ENCODE results near the gene TNFRSF13B.
"Not testable (repeated sequence)": the region's sequence is repeated elsewhere in the genome, so short reads cannot be mapped to it uniquely, and the experiment has no call there.

The TNFRSF13B gene

DNA sequence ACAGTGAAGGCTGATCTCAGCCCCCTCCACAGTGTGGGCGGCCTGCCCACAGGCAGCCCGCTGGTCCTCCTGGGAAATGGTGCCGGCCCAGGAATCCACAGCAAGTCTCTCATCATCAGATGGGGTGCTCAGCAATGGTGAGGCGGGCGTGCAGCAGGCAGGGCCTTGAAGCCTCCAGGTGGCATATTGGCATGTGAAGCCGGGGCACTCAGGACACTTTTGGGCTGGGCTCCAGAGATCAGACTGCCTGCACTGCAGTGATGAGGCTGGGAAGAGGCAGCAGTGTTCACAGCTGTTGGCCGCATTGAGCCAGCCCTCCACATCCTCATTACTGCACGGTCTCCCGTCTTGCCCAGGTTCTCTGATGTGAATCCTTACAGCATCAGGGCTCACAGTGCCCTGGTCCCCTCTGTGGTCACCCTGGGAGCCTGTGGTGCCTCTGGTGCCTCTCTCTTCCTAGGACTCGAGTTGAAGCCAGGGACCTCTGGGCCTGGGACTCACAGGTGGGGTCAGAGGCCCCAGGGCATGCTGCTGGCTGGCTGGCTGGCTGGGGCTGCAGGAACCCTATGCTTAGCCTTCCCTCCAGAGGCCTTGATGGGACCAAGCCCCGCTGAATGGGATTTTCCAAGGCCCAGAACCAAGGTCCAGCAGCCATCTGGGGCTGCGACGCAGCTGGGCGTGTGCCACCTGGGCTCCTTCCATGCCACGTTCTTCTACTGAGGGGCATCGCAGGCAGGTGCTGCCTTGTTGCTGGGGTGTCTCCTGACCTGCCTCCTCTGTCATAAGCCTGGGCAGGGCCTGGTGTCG lies 48.6 kb downstream of the TNFRSF13B start:
- no peak overlapping the region for H3K27ac Mint-ChIP-seq

DNA sequence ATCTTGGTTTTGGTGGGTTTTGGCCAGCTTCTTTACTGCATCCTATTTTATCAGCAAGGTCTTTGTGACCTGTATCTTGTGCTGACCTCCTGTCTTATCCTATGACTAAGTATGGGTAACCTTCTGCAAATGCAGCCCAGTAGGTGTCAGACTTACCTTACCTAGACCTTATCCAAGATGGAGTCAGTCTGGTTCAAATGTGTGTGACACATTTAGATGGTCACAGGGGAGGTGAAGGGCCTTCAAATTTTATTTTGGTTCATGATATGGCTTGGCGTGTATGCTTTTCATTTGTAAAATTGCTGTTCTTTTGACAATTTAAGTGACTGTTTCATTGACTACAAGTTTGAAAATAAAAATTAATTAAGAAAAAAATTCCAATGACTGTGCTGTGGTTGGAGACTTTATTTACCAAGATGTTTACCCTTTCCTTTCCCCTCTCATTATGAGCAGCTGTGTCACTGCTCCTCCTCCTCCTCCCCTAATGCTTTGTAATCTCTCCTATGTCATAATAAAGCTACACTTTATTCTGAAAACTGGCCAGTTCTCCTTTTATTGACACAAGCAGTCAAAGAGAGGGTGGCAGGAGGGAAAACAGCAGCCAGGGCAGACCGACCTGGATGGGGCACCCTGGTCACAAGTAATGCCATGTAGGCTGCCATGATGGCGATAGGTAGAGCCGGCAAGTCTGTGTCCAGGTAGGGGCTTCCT lies 49.4 kb downstream of the TNFRSF13B start:
- Mint-ChIP-seq H3K27me3 (ENCODE audit: low read depth) (peaks cover 14% of the 10 kb centered on the region), H3K27ac (no peak overlapping the region)

More for the DNA sequence above, 48.6 kb downstream of the TNFRSF13B start:
- Mint-ChIP-seq H3K36me3 (ENCODE audit: low read depth) (no peaks in the 10 kb centered on the region), H3K4me3 (no peak overlapping the region), H3K27me3 (ENCODE audit: low read depth) (peaks cover 14% of the 10 kb centered on the region), H3K4me1 (peaks cover 6% of the 10 kb centered on the region), H3K9me3 (no peaks in the 10 kb centered on the region)
- TF ChIP-seq, protein P1, sequence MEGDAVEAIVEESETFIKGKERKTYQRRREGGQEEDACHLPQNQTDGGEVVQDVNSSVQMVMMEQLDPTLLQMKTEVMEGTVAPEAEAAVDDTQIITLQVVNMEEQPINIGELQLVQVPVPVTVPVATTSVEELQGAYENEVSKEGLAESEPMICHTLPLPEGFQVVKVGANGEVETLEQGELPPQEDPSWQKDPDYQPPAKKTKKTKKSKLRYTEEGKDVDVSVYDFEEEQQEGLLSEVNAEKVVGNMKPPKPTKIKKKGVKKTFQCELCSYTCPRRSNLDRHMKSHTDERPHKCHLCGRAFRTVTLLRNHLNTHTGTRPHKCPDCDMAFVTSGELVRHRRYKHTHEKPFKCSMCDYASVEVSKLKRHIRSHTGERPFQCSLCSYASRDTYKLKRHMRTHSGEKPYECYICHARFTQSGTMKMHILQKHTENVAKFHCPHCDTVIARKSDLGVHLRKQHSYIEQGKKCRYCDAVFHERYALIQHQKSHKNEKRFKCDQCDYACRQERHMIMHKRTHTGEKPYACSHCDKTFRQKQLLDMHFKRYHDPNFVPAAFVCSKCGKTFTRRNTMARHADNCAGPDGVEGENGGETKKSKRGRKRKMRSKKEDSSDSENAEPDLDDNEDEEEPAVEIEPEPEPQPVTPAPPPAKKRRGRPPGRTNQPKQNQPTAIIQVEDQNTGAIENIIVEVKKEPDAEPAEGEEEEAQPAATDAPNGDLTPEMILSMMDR (IDR thresholded peaks at IDR 0.05; ENCODE audit: unreplicated experiment in 3 of 3), result no peak

GRCh38 chr17:16921451-16921850 lies 50.5 kb downstream of the TNFRSF13B start:
- not testable (repeated sequence) for H3K27ac Mint-ChIP-seq; H3K9me3 Mint-ChIP-seq; H3K4me3 Mint-ChIP-seq; H3K36me3 Mint-ChIP-seq (ENCODE audit: low read depth)
- Mint-ChIP-seq H3K27me3 (ENCODE audit: low read depth) (peaks cover 14% of the 10 kb centered on the region), H3K4me1 (peaks cover 14% of the 10 kb centered on the region)

More for the DNA sequence above, 49.4 kb downstream of the TNFRSF13B start:
- no peaks in the 10 kb centered on the region for H3K9me3 Mint-ChIP-seq
- H3K4me1 Mint-ChIP-seq, result peaks cover 12% of the 10 kb centered on the region
- no peak overlapping the region for H3K4me3 Mint-ChIP-seq
- TF ChIP-seq, protein P1 (IDR thresholded peaks at IDR 0.05; ENCODE audit: unreplicated experiment in 3 of 3), result no peak
- H3K36me3 Mint-ChIP-seq (ENCODE audit: low read depth), result no peaks in the 10 kb centered on the region

GRCh38 chr17:16920628-16921020 lies 51.3 kb downstream of the TNFRSF13B start:
- TF ChIP-seq, protein P1 (IDR thresholded peaks at IDR 0.05; ENCODE audit: unreplicated experiment in 3 of 3), result no peak
- no peaks in the 10 kb centered on the region for H3K36me3 Mint-ChIP-seq (ENCODE audit: low read depth)
- H3K4me3 Mint-ChIP-seq, result no peak overlapping the region
- no peaks in the 10 kb centered on the region for H3K9me3 Mint-ChIP-seq
- no peak overlapping the region for H3K27ac Mint-ChIP-seq
- peaks cover 16% of the 10 kb centered on the region for H3K27me3 Mint-ChIP-seq (ENCODE audit: low read depth)
- peaks cover 14% of the 10 kb centered on the region for H3K4me1 Mint-ChIP-seq

DNA sequence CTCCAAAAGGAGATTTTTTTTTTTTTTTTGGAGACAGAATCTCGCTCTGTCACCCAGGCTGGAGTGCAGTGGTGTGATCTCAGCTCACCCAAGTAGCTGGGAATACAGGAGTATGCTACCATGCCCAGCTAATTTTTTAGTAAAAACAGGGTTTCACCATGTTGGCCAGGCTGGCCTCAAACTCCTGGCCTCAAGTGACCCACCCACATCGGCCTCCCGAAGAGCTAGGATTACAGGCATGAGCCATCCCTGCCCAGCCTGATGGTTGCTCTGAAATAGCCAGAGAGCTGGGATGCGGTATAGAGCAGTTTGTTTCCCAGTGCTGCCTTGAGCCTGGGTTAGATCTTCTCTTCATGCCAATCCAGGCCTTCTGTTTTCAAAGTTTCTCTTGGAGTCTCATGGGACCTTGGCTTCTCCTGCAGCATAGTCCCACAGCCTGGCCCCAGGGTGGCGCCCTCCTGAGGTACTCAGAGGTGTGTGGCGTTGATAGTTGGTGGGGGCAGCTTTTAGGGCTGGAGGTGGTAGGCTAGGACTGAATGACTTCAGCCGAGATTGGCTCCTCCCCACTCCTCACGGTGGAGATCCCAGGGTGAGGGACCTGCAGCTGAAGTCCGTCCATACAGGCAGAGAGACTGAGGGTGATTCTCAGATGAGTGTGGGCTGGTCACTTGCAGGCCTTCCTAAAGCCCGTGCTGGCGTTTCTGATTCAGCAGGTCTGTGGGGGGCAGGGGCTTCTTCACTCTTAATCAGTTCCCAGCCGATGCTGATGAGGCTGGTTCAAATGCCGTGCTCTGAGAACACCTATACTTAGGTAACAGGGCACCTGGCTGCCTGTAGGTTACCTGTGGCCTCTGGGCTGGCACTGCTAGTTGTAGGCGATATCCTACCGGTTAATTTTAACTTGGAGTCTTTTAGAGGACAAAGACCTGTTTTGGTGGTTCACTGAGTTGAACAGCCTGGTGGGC lies 52.0 kb downstream of the TNFRSF13B start:
- peaks cover 14% of the 10 kb centered on the region for H3K4me1 Mint-ChIP-seq
- H3K36me3 Mint-ChIP-seq (ENCODE audit: low read depth), result no peaks in the 10 kb centered on the region
- TF ChIP-seq, protein P1 (IDR thresholded peaks at IDR 0.05; ENCODE audit: unreplicated experiment in 3 of 3), result no peak
- no peaks in the 10 kb centered on the region for H3K9me3 Mint-ChIP-seq
- H3K27me3 Mint-ChIP-seq (ENCODE audit: low read depth), result peaks cover 15% of the 10 kb centered on the region
- H3K27ac Mint-ChIP-seq, result no peak overlapping the region
- H3K4me3 Mint-ChIP-seq, result no peak overlapping the region

DNA sequence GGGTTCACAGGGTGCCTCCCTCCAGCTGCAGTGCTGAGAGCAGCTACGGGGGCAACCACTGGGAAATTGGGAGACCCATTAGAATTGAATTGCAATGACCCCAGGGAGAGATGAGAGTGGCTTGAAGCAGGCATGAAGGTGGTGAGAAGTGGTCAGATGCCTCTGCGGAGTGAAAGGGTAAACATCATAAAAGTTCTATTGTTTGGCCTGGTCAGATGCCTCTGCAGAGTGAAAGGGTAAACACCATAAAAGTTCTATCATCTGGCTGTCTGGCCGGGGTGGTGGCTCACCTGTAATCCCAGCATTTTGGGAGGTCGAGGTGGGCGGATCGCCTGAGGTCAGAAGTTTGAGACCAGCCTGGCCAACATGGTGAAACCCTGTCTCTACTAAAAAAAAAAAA lies 53.5 kb downstream of the TNFRSF13B start:
- Mint-ChIP-seq H3K36me3 (ENCODE audit: low read depth) (no peaks in the 10 kb centered on the region), H3K4me3 (no peak overlapping the region), H3K9me3 (no peaks in the 10 kb centered on the region), H3K4me1 (peaks cover 14% of the 10 kb centered on the region), H3K27me3 (ENCODE audit: low read depth) (peaks cover 13% of the 10 kb centered on the region), H3K27ac (peak overlapping the region in 1 of 3 experiments; percentile 16)
- TF ChIP-seq, protein P1 (IDR thresholded peaks at IDR 0.05; ENCODE audit: unreplicated experiment in 3 of 3), result no peak
